GM23338 (cell line): ENCODE data around the gene RNF130. TPM values are rescaled to one million over a fixed set of nuclear protein-coding genes. Genes with fewer than 3 reads are reported as not detected.

Experiments used
- ATAC-seq: fragments of 200-7000 bp; cut with Tn5 transposase; 3 replicates; pipeline ENCODE4 v1.9.1; 2020
- DNase-seq: peaks from one replicate; pipeline ENCODE4 v3.0.0-alpha.2; 2015; ENCODE audit warnings: low spot score
- H2AFZ ChIP-seq: fragments of 200-600 bp; sonication (generic); 2 replicates; pipeline ENCODE4 v1.8.0; 2016; ENCODE audit warnings: antibody characterized with exemption, mild to moderate bottlenecking, moderate library complexity
- H3F3A ChIP-seq: fragments of 200-600 bp; sonication (generic); replicated peaks from 2 replicates; pipeline ENCODE4 v1.8.0; 2017; ENCODE audit warnings: antibody characterized with exemption, mixed run types, low read depth
- H3K27ac ChIP-seq: fragments of 200-600 bp; sonication (generic); 2 replicates; pipeline ENCODE4 v1.6.1; 2016; ENCODE audit warnings: low read depth
- H3K27me3 ChIP-seq: fragments of 200-600 bp; sonication (generic); 2 replicates; pipeline ENCODE4 v1.8.0; 2016; ENCODE audit warnings: mild to moderate bottlenecking, mixed run types, moderate library complexity; ENCODE audit not compliant: insufficient read depth
- H3K36me3 ChIP-seq: fragments of 200-600 bp; sonication (generic); 2 replicates; pipeline ENCODE4 v1.8.0; 2016; ENCODE audit warnings: mild to moderate bottlenecking; ENCODE audit not compliant: insufficient read depth
- H3K4me1 ChIP-seq: fragments of 200-600 bp; sonication (generic); 2 replicates; pipeline ENCODE4 v1.8.0; 2016; ENCODE audit warnings: mild to moderate bottlenecking, moderate library complexity; ENCODE audit not compliant: insufficient read depth
- H3K4me2 ChIP-seq: fragments of 200-600 bp; sonication (generic); 2 replicates; pipeline ENCODE4 v1.7.1; 2017; ENCODE audit warnings: mixed run types
- H3K4me3 ChIP-seq: fragments of 200-600 bp; sonication (generic); 2 replicates; pipeline ENCODE4 v1.6.1; 2016; ENCODE audit warnings: mixed run types
- H3K79me2 ChIP-seq: fragments of 200-600 bp; sonication (generic); replicated peaks from 2 replicates; pipeline ENCODE4 v1.8.0; 2017; ENCODE audit warnings: mild to moderate bottlenecking; ENCODE audit not compliant: insufficient read depth
- H3K9me2 ChIP-seq: fragments of 200-600 bp; sonication (generic); 2 replicates; pipeline ENCODE4 v1.8.0; 2017; ENCODE audit not compliant: insufficient read depth
- H4K20me1 ChIP-seq: fragments of 200-600 bp; sonication (generic); replicated peaks from 2 replicates; pipeline ENCODE4 v1.8.0; 2017; ENCODE audit warnings: mild to moderate bottlenecking; ENCODE audit not compliant: insufficient read depth
- H3K27ac Mint-ChIP-seq: 2 replicates; pipeline ENCODE4 v1.8.0; 2020; ENCODE audit warnings: inconsistent platforms, mild to moderate bottlenecking, moderate library complexity, mixed read lengths
- H3K27me3 Mint-ChIP-seq: 3 replicates; pipeline ENCODE4 v1.8.0; 2022; ENCODE audit warnings: low read depth, mild to moderate bottlenecking, moderate library complexity, mixed read lengths, inconsistent platforms; ENCODE audit not compliant: insufficient read depth, poor library complexity
- H3K36me3 Mint-ChIP-seq: 3 replicates; pipeline ENCODE4 v1.8.0; 2021; ENCODE audit warnings: low read depth, mild to moderate bottlenecking, inconsistent platforms, moderate library complexity, mixed read lengths
- H3K4me1 Mint-ChIP-seq: 3 replicates; pipeline ENCODE4 v1.8.0; 2020; ENCODE audit warnings: mild to moderate bottlenecking, inconsistent platforms, mixed read lengths
- H3K4me3 Mint-ChIP-seq: 3 replicates; pipeline ENCODE4 v1.8.0; 2021; ENCODE audit warnings: moderate library complexity, mild to moderate bottlenecking, inconsistent platforms, mixed read lengths
- H3K9me3 Mint-ChIP-seq: 3 replicates; pipeline ENCODE4 v1.8.0; 2020; ENCODE audit warnings: moderate library complexity, mild to moderate bottlenecking, inconsistent platforms, mixed read lengths
- CREB1 ChIP-seq: fragments of 250-450 bp; sonication (Bioruptor Pico); IDR thresholded peaks from 2 replicates; pipeline ENCODE4 v1.5.0; 2020; ENCODE audit warnings: low read depth, mild to moderate bottlenecking, moderate library complexity
- ETS1 ChIP-seq: IDR thresholded peaks from 2 replicates; pipeline ENCODE4 v1.6.1; 2016; ENCODE audit warnings: antibody characterized with exemption
- EZH2 ChIP-seq: fragments of 200-600 bp; sonication (generic); IDR thresholded peaks from one replicate; pipeline ENCODE4 v1.8.0; 2017; ENCODE audit warnings: antibody characterized with exemption, mild to moderate bottlenecking, low read depth; ENCODE audit not compliant: unreplicated experiment
- EZH2phosphoT487 ChIP-seq: fragments of 200-600 bp; sonication (generic); IDR thresholded peaks from one replicate; pipeline ENCODE4 v1.8.1; 2018; ENCODE audit warnings: antibody characterized with exemption; ENCODE audit not compliant: unreplicated experiment
- JUNB ChIP-seq: IDR thresholded peaks from one replicate; pipeline ENCODE4 v1.6.1; 2016; ENCODE audit warnings: antibody characterized with exemption; ENCODE audit not compliant: unreplicated experiment
- NANOG ChIP-seq: IDR thresholded peaks from 2 replicates; pipeline ENCODE4 v1.6.1; 2016; ENCODE audit warnings: antibody characterized with exemption, borderline replicate concordance
- POLR2AphosphoS5 ChIP-seq: IDR thresholded peaks from 2 replicates; pipeline ENCODE4 v1.6.1; 2016; ENCODE audit warnings: antibody characterized with exemption, low read depth
- REST ChIP-seq: IDR thresholded peaks from one replicate; pipeline ENCODE4 v1.6.1; 2018; ENCODE audit warnings: antibody characterized with exemption; ENCODE audit not compliant: unreplicated experiment
- STAT1 ChIP-seq: IDR thresholded peaks from one replicate; pipeline ENCODE4 v1.6.1; 2016; ENCODE audit warnings: antibody characterized with exemption; ENCODE audit not compliant: unreplicated experiment
- ZNF114 ChIP-seq: fragments of 250-450 bp; sonication (Bioruptor Pico); IDR thresholded peaks from 2 replicates; pipeline ENCODE4 v1.5.0; 2020; ENCODE audit warnings: mild to moderate bottlenecking, moderate library complexity
- ZNF331 ChIP-seq: fragments of 250-450 bp; sonication (Bioruptor Pico); IDR thresholded peaks from 2 replicates; pipeline ENCODE4 v1.5.0; 2020; ENCODE audit warnings: low read depth, mild to moderate bottlenecking, moderate library complexity
- polyA plus RNA-seq: library from polyadenylated mRNA; unstranded; fragments of >200 nt; fragmentation: Nextera tagmentation; extraction: Ambion mirVana; gene quantifications from 2 replicates; pipeline ENCODE4 v1.2.1, GENCODE V29; 2016
- total RNA-seq: library from RNA; depleted of rRNA; stranded (reverse); fragments of >200 nt; shearing (Covaris generic); gene quantifications from 2 replicates; pipeline ENCODE4 v1.2.3, GENCODE V29; 2014

Gene RNF130
- total and polyA plus RNA-seq, 2 experiments from 2014 or later = 60.1 to 97.3 TPM

GRCh38 chr5:179912951-179913350 lies 158.6 kb downstream of the RNF130 start:
- peaks cover 14% of the 10 kb centered on the region for H3F3A ChIP-seq

GRCh38 chr5:179912386-179912785 lies 159.2 kb downstream of the RNF130 start:
- no peaks in the 10 kb centered on the region for H4K20me1 ChIP-seq
- TF ChIP-seq REST (no peak), NANOG (no peak), ZNF114 (no peak), ETS1 (no peak), JUNB (no peak), STAT1 (no peak), ZNF331 (CRISPR knock-in tag) (no peak), EZH2phosphoT487 (no peak), CREB1 (CRISPR knock-in tag) (no peak), POLR2AphosphoS5 (no peak), EZH2 (no peak)
- H3K27ac Mint-ChIP-seq = no peak overlapping the region
- H3K4me1 Mint-ChIP-seq = peaks cover 16% of the 10 kb centered on the region
- peaks cover 15% of the 10 kb centered on the region for H3K27me3 Mint-ChIP-seq
- peaks cover 14% of the 10 kb centered on the region for H3F3A ChIP-seq
- H3K36me3 ChIP-seq = no peaks in the 10 kb centered on the region
- no peaks in the 10 kb centered on the region for H3K9me2 ChIP-seq
- peaks cover 9% of the 10 kb centered on the region for H3K4me1 ChIP-seq
- no peak for DNase-seq
- no peak for ATAC-seq
- no peak overlapping the region for H3K4me3 ChIP-seq
- no peak overlapping the region for H2AFZ ChIP-seq
- H3K9me3 Mint-ChIP-seq = no peaks in the 10 kb centered on the region; the same call in 2 of the 3 replicates
- no peaks in the 10 kb centered on the region for H3K36me3 Mint-ChIP-seq
- no peak overlapping the region for H3K4me3 Mint-ChIP-seq
- H3K79me2 ChIP-seq = no peaks in the 10 kb centered on the region
- H3K4me2 ChIP-seq = no peak overlapping the region
- no peak overlapping the region for H3K27ac ChIP-seq
- H3K27me3 ChIP-seq = no peaks in the 10 kb centered on the region

More at GRCh38 chr5:179912951-179913350, 158.6 kb downstream of the RNF130 start:
- Mint-ChIP-seq H3K27me3 (peaks cover 16% of the 10 kb centered on the region), H3K4me1 (peaks cover 20% of the 10 kb centered on the region), H3K9me3 (no peaks in the 10 kb centered on the region; the same call in 2 of the 3 replicates), H3K4me3 (no peak overlapping the region), H3K27ac (no peak overlapping the region), H3K36me3 (no peaks in the 10 kb centered on the region)
- Histone ChIP-seq H3K9me2 (no peaks in the 10 kb centered on the region), H3K36me3 (no peaks in the 10 kb centered on the region), H3K4me2 (no peak overlapping the region), H3K79me2 (no peaks in the 10 kb centered on the region), H3K4me1 (peaks cover 11% of the 10 kb centered on the region), H3K27ac (no peak overlapping the region), H2AFZ (no peak overlapping the region), H4K20me1 (no peaks in the 10 kb centered on the region), H3K27me3 (no peaks in the 10 kb centered on the region), H3K4me3 (no peak overlapping the region)
- TF ChIP-seq ETS1 = no peak
- ATAC-seq = no peak
- no peak for DNase-seq
